C4-2B (cell line): ENCODE results near the gene RLBP1.

Experiments used
- H3K27ac ChIP-seq: fragments of 450-650 bp; 2 replicates; pipeline ENCODE4 v1.5.1; 2017
- ZFX ChIP-seq: fragments of 450-650 bp; IDR thresholded peaks from 2 replicates; pipeline ENCODE4 v1.6.1; 2017
- TF ChIP-seq, protein P1 (sequence below): fragments of 450-650 bp; conservative IDR thresholded peaks from 2 replicates; pipeline ENCODE4 v1.5.1; 2017; ENCODE audit warnings: mild to moderate bottlenecking

The RLBP1 gene

DNA sequence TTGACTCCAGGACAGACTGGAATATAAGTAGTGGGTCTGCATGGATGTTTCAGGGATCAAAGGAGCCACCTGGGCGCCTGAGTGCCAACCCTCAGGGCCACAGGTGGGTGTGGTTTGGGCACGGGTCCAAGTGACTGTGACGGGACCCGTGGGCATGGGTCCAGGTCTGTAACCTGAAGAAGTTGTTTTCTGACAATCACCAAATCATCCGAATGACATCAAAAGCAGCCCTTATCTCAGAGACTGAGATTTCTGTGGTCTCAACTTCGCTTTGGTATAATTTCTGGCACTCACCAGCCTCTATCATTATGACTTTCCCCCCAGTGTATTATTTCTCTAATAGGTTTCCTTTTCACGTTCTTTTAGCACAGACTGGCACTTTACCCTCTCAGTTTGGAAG, 24.4 kb downstream of the RLBP1 start:
- H3K27ac ChIP-seq: no peak overlapping the region
- no peak for TF ChIP-seq ZFX
- TF ChIP-seq, protein P1, sequence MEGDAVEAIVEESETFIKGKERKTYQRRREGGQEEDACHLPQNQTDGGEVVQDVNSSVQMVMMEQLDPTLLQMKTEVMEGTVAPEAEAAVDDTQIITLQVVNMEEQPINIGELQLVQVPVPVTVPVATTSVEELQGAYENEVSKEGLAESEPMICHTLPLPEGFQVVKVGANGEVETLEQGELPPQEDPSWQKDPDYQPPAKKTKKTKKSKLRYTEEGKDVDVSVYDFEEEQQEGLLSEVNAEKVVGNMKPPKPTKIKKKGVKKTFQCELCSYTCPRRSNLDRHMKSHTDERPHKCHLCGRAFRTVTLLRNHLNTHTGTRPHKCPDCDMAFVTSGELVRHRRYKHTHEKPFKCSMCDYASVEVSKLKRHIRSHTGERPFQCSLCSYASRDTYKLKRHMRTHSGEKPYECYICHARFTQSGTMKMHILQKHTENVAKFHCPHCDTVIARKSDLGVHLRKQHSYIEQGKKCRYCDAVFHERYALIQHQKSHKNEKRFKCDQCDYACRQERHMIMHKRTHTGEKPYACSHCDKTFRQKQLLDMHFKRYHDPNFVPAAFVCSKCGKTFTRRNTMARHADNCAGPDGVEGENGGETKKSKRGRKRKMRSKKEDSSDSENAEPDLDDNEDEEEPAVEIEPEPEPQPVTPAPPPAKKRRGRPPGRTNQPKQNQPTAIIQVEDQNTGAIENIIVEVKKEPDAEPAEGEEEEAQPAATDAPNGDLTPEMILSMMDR: no peak

DNA sequence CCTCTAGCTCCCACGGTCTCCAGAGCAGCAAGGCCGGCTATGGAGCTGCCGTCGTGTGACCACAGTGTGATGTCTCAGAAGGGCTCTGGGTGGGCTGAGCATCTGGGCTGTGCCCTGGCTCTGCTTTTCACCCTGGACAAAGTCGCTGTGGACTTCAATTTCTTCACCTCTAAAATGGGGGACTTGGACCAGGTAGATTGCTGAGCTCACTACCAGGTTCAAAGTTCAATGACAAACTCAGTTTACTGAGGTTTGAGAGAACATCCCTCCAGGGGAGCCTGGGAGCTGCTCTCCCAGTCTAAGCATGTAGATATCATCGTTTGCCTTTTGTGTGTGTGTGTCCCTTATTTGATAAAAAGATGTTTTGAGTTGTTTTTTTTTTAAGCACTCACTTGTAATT, 25.1 kb downstream of the RLBP1 start:
- H3K27ac ChIP-seq: no peak overlapping the region
- TF ChIP-seq ZFX: no peak
- TF ChIP-seq, protein P1: no peak

DNA sequence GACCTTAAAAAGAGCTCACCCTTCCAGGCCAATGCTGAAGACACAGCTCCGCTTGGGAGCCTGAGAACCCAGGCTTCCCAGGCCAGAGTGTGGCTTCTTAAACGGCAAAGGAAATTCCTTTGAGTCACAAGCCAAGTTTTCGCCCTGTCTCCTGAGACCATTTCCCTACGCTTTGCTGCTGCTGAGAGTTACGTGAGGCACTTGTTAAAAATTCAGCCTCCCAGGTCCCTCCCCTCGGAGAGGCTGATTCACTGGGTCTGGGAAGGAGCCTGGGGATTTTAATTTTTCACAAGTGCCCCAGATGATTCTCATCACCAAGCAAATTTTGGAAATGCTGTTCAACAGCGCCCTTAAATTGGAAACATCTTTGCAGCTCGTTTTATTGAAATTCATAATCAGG, 25.5 kb downstream of the RLBP1 start:
- no peak overlapping the region for H3K27ac ChIP-seq
- TF ChIP-seq, protein P1: no peak
- no peak for TF ChIP-seq ZFX

DNA sequence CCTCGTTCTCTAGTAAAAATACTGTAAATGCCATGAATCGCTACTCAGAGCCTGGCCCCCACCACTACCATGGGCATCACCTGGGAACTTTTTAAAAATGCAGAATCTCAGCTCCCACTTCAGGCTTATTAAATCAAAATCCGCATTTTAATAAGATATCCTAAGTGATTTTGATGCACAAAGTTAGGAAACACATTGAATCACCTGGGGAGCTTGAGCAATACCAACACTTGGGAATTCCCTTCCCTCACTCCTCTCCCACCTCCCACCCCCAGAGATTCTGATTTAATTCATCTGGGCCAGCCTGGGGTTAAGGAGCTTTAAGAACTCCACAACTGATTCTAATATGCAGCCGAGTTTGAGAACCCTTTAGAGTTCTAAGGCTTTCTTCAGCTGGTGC, 26.8 kb downstream of the RLBP1 start:
- H3K27ac ChIP-seq: no peak overlapping the region
- TF ChIP-seq, protein P1: no peak
- no peak for TF ChIP-seq ZFX

DNA sequence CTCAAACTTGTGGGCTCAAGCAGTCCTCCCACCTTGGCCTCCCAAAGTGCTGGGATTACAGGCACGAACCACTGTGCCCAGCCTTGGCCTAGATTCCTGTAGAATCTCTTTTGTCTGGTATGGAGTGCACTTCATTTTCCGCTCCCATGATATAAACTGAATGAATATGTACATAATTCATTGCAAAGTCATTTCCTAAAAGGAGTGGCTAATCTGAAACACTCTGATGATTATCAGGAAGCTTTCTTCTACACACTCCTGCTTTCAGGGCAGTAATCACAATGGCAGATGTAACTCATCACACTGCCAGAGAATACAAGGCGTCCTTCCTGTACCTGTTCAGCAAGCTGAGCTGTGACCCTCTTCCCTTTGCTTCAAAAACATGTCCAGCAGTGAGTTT, 28.6 kb downstream of the RLBP1 start:
- TF ChIP-seq, protein P1: no peak
- TF ChIP-seq ZFX: no peak
- H3K27ac ChIP-seq: no peak overlapping the region

DNA sequence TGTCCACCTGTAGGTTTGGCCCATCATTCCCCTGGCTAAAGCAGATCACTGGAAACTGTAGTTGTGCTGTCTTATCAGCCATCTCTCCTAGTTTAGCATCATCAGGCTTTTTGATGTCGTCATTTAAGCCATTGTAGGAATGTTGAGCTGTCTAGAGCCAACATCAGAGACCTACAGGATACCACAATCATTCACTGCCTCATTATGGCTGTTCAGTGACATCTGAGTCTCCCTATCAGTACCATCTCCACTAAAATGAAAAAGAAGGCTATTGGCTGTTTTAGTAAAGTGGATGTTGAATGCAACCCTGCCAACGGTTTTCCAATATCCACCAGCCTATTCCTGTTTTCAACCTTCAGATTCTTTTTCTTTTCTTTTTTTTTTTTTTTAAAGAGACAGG, 29.2 kb downstream of the RLBP1 start:
- no peak overlapping the region for H3K27ac ChIP-seq
- TF ChIP-seq, protein P1: no peak
- no peak for TF ChIP-seq ZFX

DNA sequence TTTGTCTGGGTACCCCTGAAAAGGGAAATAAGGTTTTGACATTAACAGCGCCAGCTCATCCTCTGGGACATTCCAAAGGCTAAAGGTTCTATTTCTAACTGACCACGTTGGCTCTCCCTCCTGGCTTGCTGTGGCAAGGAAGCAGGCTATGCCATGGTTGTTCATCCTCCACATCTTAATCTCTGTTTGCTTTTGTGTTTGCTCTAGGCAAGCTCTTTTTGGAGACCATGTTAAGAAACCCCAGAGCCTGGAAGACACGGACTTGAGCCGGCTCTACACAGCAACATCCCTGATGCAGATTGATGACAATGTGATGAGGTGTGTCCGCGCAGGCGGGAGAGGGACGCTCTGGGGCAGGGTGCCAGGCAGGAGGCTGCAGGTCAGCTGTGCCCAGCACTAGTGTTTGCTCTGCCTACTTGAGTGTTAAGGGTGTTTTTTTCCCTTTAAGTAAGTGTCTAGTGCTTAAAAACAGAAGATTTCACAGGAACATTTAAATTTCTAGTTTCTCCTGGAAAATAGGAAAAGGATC, 33.3 kb downstream of the RLBP1 start:
- TF ChIP-seq, protein P1: no peak
- no peak for TF ChIP-seq ZFX
- peak overlapping the region; percentile 1; the same call in 1 of the 2 replicates for H3K27ac ChIP-seq
